A549 (cell line): ENCODE results near the gene TLCD4. TPM values are rescaled to one million over a fixed set of nuclear protein-coding genes. Genes with fewer than 3 reads are reported as not detected.

ENCODE experiments used
- ATAC-seq, 2 experiments: fragments of 200-7000 bp in 1 of 2; fragments of >200 bp in 1 of 2; cut with Nextera tagmentation in 1 of 2; cut with Tn5 transposase in 1 of 2; 3 replicates each; pipeline versions ENCODE4 v1.8.0 to v1.9.1; 2018 to 2020; ENCODE audit warnings: mild to moderate bottlenecking in 1 of 2, moderate library complexity in 1 of 2
- CTCF ChIA-PET: fragments of 300-600 bp; sonication (Branson Sonifier 250); formaldehyde crosslinking; extraction: SDS; loops from one replicate; lab custom pipeline; 2021; ENCODE audit warnings: antibody characterized with exemption, inconsistent platforms; lab: Yijun Ruan, JAX
- POLR2A ChIA-PET: fragments of 350-600 bp; formaldehyde crosslinking; extraction: SDS; loops from one replicate; lab custom pipeline; 2021; ENCODE audit warnings: antibody characterized with exemption, inconsistent platforms; lab: Yijun Ruan, JAX
- DNase-seq, 2 experiments: peaks; one replicate each; pipeline versions ENCODE4 v3.0.0 to v3.0.0-alpha.2; 2011 to 2016; ENCODE audit warnings: low read depth in 1 of 2, low spot score in 1 of 2
- FAIRE-seq: peaks from 2 replicates; lab custom pipeline; 2011; peaks lifted over from hg19 to GRCh38; lab: Jason Lieb, UNC
- H3K27ac ChIP-seq, 2 experiments: fragments of >200 bp; sonication (Bioruptor Twin); formaldehyde crosslinking; 3 replicates each; pipeline ENCODE4 v1.5.1; 2016 to 2017
- H3K4me1 ChIP-seq: fragments of >200 bp; sonication (Bioruptor Twin); formaldehyde crosslinking; 3 replicates; pipeline ENCODE4 v1.6.1; 2016
- H3K4me2 ChIP-seq: fragments of >200 bp; sonication (Bioruptor Twin); formaldehyde crosslinking; 3 replicates; pipeline ENCODE4 v1.6.1; 2016
- H3K4me3 ChIP-seq: fragments of >200 bp; sonication (Bioruptor Twin); formaldehyde crosslinking; 3 replicates; pipeline ENCODE4 v1.5.1; 2016
- H3K9me3 ChIP-seq: fragments of >200 bp; sonication (Bioruptor Twin); formaldehyde crosslinking; 3 replicates; pipeline ENCODE4 v1.6.1; 2016
- CBX2 ChIP-seq: fragments of 200-600 bp; sonication (generic); IDR thresholded peaks from 2 replicates; pipeline ENCODE4 v1.6.1; 2016; ENCODE audit warnings: low read depth, mild to moderate bottlenecking, borderline replicate concordance
- CEBPB ChIP-seq, 2 experiments: fragments of >200 bp in 1 of 2; sonication (Bioruptor Twin) in 1 of 2; formaldehyde crosslinking in 1 of 2; IDR thresholded peaks; 2 replicates each; pipeline ENCODE4 v1.6.1; 2012 to 2016
- CHD2 ChIP-seq: fragments of 150-350 bp; IDR thresholded peaks from 2 replicates; pipeline ENCODE4 v1.6.1; 2014; ENCODE audit warnings: low read length; ENCODE audit not compliant: partially characterized antibody
- FOSB ChIP-seq: fragments of 250-450 bp; sonication (Bioruptor Pico); IDR thresholded peaks from 2 replicates; pipeline ENCODE4 v1.5.0; 2020; ENCODE audit warnings: mild to moderate bottlenecking, moderate library complexity
- FOSL2 ChIP-seq, 2 experiments: fragments of 450-650 bp in 1 of 2; fragments of >200 bp in 1 of 2; sonication (Bioruptor Twin) in 1 of 2; formaldehyde crosslinking; IDR thresholded peaks; 2 replicates each; pipeline versions ENCODE4 v1.5.0 to v1.6.1; 2016 to 2020; ENCODE audit warnings: mild to moderate bottlenecking in 1 of 2, moderate library complexity in 1 of 2
- FOXS1 ChIP-seq: fragments of 250-450 bp; sonication (Bioruptor Pico); IDR thresholded peaks from 2 replicates; pipeline ENCODE4 v1.5.0; 2020; ENCODE audit warnings: mild to moderate bottlenecking, moderate library complexity
- HDAC2 ChIP-seq: fragments of 200-600 bp; sonication (generic); IDR thresholded peaks from 2 replicates; pipeline ENCODE4 v1.6.1; 2016
- HEYL ChIP-seq: fragments of 250-450 bp; sonication (Bioruptor Pico); IDR thresholded peaks from 2 replicates; pipeline ENCODE4 v1.8.0; 2021; ENCODE audit warnings: mild to moderate bottlenecking, moderate library complexity
- HOXB13 ChIP-seq: fragments of 250-450 bp; sonication (Bioruptor Pico); IDR thresholded peaks from 2 replicates; pipeline ENCODE4 v1.5.0; 2020; ENCODE audit warnings: low read depth, mild to moderate bottlenecking, moderate library complexity
- JUNB ChIP-seq: fragments of >200 bp; sonication (Bioruptor Twin); formaldehyde crosslinking; IDR thresholded peaks from 2 replicates; pipeline ENCODE4 v1.6.1; 2016
- NR3C1 ChIP-seq: fragments of >200 bp; sonication (Bioruptor Twin); formaldehyde crosslinking; IDR thresholded peaks from 3 replicates; pipeline ENCODE4 v1.6.1; 2017
- PHF8 ChIP-seq: fragments of 200-600 bp; sonication (generic); IDR thresholded peaks from 2 replicates; pipeline ENCODE4 v1.6.1; 2016; ENCODE audit warnings: low read depth, mild to moderate bottlenecking, antibody characterized with exemption, moderate library complexity, borderline replicate concordance
- RCOR1 ChIP-seq: fragments of 150-350 bp; IDR thresholded peaks from 2 replicates; pipeline ENCODE4 v1.6.1; 2014; ENCODE audit warnings: antibody characterized with exemption, low read length, low read depth
- RFX5 ChIP-seq: fragments of 450-650 bp; IDR thresholded peaks from 2 replicates; pipeline ENCODE4 v1.7.1; 2014; ENCODE audit warnings: antibody characterized with exemption, mild to moderate bottlenecking, moderate library complexity
- SMC3 ChIP-seq: fragments of >200 bp; sonication (Bioruptor Twin); formaldehyde crosslinking; IDR thresholded peaks from 3 replicates; pipeline ENCODE4 v1.6.1; 2018; ENCODE audit warnings: inconsistent platforms
- ZFP36 ChIP-seq: fragments of 450-650 bp; IDR thresholded peaks from 2 replicates; pipeline ENCODE4 v1.6.1; 2014; ENCODE audit warnings: borderline replicate concordance; ENCODE audit not compliant: partially characterized antibody
- ZSCAN20 ChIP-seq: fragments of 250-450 bp; sonication (Bioruptor Pico); IDR thresholded peaks from 2 replicates; pipeline ENCODE4 v1.8.0; 2022; ENCODE audit warnings: mild to moderate bottlenecking, moderate library complexity
- WGBS: methylation state at CpG from one replicate; pipeline ENCODE4 v1.1.6; 2017; ENCODE audit errors: missing lambda C conversion rate; 5-methylcytosine and 5-hydroxymethylcytosine counted together
- polyA plus RNA-seq, 4 experiments: library from polyadenylated mRNA; depleted of rRNA in 3 of 4; stranded (reverse); fragments of >200 nt; fragmentation: RNase III in 1 of 4; extraction: RNeasy Plus Mini Kit Qiagen cat#74134 plus additional on column Dnase treatment in 1 of 4; gene quantifications; 2 replicates in 3 of 4; 3 replicates in 1 of 4; pipeline ENCODE4 v1.2.3, GENCODE V29; 2011 to 2017
- TF ChIP-seq, protein P1 (sequence below): fragments of 450-650 bp; IDR thresholded peaks from 2 replicates; pipeline ENCODE4 v1.6.1; 2014; ENCODE audit warnings: antibody characterized with exemption
- TF ChIP-seq, protein P2 (sequence below): fragments of >200 bp; sonication (Bioruptor Twin); formaldehyde crosslinking; IDR thresholded peaks from 3 replicates; pipeline ENCODE4 v1.6.1; 2016
- TF ChIP-seq, protein P3 (sequence below): fragments of 250-450 bp; sonication (Bioruptor Pico); IDR thresholded peaks from 2 replicates; pipeline ENCODE4 v1.5.0; 2020; ENCODE audit warnings: low read depth, mild to moderate bottlenecking, moderate library complexity
- TF ChIP-seq, protein P4 (sequence below): fragments of 200-600 bp; sonication (generic); IDR thresholded peaks from 2 replicates; pipeline ENCODE4 v1.6.1; 2016; ENCODE audit warnings: antibody characterized with exemption, mild to moderate bottlenecking, moderate library complexity
- TF ChIP-seq, protein P5 (sequence below): fragments of >200 bp; sonication (Bioruptor Twin); formaldehyde crosslinking; IDR thresholded peaks from 3 replicates; pipeline ENCODE4 v1.5.1; 2016

Gene TLCD4
- polyA plus RNA-seq, 2 of the 4 experiments (the other 2 are of a cell fraction), result 14.2 to 24.1 TPM

DNA sequence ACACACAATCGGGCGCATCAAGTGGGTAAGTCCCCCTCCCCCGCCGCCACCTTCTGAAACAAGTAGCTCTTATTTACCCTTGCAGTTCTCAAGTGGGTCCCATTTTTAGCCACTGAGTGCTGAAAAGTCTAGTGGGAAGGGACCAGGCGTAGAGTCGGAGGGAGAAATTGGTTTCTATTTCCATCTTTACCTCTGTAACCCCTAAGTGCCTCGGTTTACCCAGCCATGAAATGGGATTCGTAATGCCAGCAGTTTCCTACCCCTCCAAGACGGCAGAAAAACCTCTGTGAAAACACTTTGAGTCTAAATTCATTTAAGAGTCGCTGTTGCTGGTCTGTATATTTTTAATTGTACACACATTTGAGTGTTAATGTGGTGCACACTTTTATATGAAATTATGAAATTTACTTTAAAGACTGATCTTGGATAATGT is 928 bp downstream of the TLCD4 start (continued):
- TF ChIP-seq, protein P1, sequence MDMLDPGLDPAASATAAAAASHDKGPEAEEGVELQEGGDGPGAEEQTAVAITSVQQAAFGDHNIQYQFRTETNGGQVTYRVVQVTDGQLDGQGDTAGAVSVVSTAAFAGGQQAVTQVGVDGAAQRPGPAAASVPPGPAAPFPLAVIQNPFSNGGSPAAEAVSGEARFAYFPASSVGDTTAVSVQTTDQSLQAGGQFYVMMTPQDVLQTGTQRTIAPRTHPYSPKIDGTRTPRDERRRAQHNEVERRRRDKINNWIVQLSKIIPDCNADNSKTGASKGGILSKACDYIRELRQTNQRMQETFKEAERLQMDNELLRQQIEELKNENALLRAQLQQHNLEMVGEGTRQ, result no peak
- no peak for TF ChIP-seq HOXB13 (CRISPR knock-in tag)
- TF ChIP-seq, protein P2, sequence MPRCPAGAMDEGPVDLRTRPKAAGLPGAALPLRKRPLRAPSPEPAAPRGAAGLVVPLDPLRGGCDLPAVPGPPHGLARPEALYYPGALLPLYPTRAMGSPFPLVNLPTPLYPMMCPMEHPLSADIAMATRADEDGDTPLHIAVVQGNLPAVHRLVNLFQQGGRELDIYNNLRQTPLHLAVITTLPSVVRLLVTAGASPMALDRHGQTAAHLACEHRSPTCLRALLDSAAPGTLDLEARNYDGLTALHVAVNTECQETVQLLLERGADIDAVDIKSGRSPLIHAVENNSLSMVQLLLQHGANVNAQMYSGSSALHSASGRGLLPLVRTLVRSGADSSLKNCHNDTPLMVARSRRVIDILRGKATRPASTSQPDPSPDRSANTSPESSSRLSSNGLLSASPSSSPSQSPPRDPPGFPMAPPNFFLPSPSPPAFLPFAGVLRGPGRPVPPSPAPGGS, result no peak

DNA sequence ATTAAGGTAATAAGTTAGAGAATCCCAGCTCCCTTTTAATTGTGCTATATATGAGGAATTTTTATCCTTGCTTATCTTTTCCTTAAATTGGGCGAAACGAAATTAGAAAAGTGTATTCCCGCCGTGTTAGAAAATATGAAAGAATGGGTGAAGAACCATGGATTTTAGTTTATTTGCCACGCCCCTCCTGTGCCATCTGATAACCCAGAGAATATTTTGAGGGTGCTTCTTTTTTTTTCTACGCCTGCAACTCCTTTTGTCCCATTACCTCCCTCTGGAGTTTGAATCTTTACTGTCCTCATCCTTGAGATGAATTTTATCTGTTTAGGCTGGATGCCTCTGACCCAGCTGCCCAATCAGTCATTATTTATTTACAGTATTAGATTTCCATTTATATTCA is 1.6 kb downstream of the TLCD4 start:
- Histone ChIP-seq H3K4me2 (peak overlapping the region; percentile 87), H3K4me3 (peak overlapping the region; percentile 99; the same call in 2 of the 3 replicates)
- ATAC-seq, result no peak
- TF ChIP-seq FOSB (CRISPR knock-in tag), result no peak
- TF ChIP-seq CBX2, result no peak
- TF ChIP-seq FOXS1 (CRISPR knock-in tag), result no peak
- TF ChIP-seq CHD2, result no peak
- TF ChIP-seq SMC3, result no peak
- TF ChIP-seq CEBPB (IDR thresholded peaks at IDR 0.05), result no peak
- TF ChIP-seq, all 56 proteins: peak for 0
- POLR2A ChIA-PET, result interaction anchor here (3.2 kb wide), 1 partner anchor 115 kb away, joined by 26 read pairs; the partner anchor contains the start of gene RWDD3
- H3K9me3 ChIP-seq, result no peaks in the 10 kb centered on the region
- FAIRE-seq (no peak), DNase-seq (no peak)
- peak overlapping the region in 1 of 2 experiments; percentile 100; a peak in 1 of 6 replicates for H3K27ac ChIP-seq
- 81% methylated on average over 6 of the region's 6 CpGs for WGBS
- peaks cover 42% of the 10 kb centered on the region for H3K4me1 ChIP-seq
- CTCF ChIA-PET, result interaction anchor here (0.9 to 2.8 kb wide), 7 partner anchors 8 to 115 kb away, joined by 3 to 20 read pairs (median 7); partner anchors contain the start of gene RWDD3

DNA sequence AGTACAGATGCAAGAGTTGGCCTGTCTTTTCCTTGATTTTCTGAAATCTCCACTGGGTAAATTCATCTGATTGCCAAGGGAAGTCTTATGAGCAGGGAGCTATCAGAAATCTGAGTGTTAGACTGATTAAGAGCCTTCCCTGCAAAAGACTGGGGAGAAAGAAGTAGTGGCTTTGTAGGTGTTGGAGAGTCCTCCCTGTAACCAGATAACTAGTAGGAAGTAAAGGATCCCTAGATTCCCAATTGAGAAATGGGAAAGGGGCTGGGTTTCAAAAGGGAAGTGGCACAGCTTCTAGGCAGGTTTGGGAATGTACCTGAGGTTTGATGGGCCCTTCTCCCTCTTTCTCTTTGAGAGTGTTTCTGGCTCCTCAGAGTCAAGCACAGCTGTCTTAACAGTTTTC is 2.1 kb downstream of the TLCD4 start:
- DNase-seq, result no peak
- peaks cover 42% of the 10 kb centered on the region for H3K4me1 ChIP-seq
- no peak for ATAC-seq
- H3K4me3 ChIP-seq, result peak overlapping the region; percentile 99; the same call in 1 of the 3 replicates
- no peaks in the 10 kb centered on the region for H3K9me3 ChIP-seq
- ChIA-PET CTCF (interaction anchor here (0.9 to 2.8 kb wide), 5 partner anchors 15 to 115 kb away, joined by 3 to 20 read pairs (median 7); partner anchors contain the start of gene RWDD3), POLR2A (interaction anchor here (3.2 kb wide), 1 partner anchor 114 kb away, joined by 26 read pairs; the partner anchor contains the start of gene RWDD3)
- H3K27ac ChIP-seq, result 0 out of 6 replicates have a peak overlapping the region, but pooled peaks of 1 of the 2 experiments have one; percentile 16
- TF ChIP-seq ZSCAN20 (no peak), HDAC2 (no peak), NR3C1 (no peak), RCOR1 (no peak), ZFP36 (no peak), PHF8 (no peak), JUNB (no peak), HEYL (no peak), RFX5 (no peak), FOSL2 (IDR thresholded peaks at IDR 0.05) (no peak), FOSL2 (CRISPR knock-in tag; IDR thresholded peaks at IDR 0.05) (no peak)
- TF ChIP-seq, protein P3, sequence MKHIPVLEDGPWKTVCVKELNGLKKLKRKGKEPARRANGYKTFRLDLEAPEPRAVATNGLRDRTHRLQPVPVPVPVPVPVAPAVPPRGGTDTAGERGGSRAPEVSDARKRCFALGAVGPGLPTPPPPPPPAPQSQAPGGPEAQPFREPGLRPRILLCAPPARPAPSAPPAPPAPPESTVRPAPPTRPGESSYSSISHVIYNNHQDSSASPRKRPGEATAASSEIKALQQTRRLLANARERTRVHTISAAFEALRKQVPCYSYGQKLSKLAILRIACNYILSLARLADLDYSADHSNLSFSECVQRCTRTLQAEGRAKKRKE (CRISPR knock-in tag), result no peak
- TF ChIP-seq, protein P4, sequence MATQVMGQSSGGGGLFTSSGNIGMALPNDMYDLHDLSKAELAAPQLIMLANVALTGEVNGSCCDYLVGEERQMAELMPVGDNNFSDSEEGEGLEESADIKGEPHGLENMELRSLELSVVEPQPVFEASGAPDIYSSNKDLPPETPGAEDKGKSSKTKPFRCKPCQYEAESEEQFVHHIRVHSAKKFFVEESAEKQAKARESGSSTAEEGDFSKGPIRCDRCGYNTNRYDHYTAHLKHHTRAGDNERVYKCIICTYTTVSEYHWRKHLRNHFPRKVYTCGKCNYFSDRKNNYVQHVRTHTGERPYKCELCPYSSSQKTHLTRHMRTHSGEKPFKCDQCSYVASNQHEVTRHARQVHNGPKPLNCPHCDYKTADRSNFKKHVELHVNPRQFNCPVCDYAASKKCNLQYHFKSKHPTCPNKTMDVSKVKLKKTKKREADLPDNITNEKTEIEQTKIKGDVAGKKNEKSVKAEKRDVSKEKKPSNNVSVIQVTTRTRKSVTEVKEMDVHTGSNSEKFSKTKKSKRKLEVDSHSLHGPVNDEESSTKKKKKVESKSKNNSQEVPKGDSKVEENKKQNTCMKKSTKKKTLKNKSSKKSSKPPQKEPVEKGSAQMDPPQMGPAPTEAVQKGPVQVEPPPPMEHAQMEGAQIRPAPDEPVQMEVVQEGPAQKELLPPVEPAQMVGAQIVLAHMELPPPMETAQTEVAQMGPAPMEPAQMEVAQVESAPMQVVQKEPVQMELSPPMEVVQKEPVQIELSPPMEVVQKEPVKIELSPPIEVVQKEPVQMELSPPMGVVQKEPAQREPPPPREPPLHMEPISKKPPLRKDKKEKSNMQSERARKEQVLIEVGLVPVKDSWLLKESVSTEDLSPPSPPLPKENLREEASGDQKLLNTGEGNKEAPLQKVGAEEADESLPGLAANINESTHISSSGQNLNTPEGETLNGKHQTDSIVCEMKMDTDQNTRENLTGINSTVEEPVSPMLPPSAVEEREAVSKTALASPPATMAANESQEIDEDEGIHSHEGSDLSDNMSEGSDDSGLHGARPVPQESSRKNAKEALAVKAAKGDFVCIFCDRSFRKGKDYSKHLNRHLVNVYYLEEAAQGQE, result no peak
- TF ChIP-seq, protein P1, result no peak
- TF ChIP-seq, protein P5, sequence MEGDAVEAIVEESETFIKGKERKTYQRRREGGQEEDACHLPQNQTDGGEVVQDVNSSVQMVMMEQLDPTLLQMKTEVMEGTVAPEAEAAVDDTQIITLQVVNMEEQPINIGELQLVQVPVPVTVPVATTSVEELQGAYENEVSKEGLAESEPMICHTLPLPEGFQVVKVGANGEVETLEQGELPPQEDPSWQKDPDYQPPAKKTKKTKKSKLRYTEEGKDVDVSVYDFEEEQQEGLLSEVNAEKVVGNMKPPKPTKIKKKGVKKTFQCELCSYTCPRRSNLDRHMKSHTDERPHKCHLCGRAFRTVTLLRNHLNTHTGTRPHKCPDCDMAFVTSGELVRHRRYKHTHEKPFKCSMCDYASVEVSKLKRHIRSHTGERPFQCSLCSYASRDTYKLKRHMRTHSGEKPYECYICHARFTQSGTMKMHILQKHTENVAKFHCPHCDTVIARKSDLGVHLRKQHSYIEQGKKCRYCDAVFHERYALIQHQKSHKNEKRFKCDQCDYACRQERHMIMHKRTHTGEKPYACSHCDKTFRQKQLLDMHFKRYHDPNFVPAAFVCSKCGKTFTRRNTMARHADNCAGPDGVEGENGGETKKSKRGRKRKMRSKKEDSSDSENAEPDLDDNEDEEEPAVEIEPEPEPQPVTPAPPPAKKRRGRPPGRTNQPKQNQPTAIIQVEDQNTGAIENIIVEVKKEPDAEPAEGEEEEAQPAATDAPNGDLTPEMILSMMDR, result no peak
- peak overlapping the region; percentile 87 for H3K4me2 ChIP-seq
- FAIRE-seq, result no peak
